ENCODE data around the gene TMEM176A.

DNA sequence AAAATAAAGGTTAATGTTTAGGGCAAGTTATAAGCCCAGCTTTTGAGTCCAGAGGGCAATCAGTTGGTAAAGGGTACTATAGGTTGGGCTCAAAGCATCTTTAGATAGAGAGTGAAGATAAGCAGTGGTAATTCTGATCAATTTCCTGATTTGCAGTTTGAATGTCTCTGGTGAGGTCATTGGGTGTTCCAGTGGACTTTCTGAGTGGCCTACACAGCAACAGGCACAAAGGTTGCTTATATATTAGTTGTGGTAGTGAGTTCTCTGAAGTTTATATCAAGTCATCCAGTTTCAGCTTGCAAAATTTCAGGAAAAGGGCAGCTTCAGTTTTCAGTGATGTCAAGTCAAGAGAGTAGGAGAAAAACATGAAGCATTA lies 34.2 kb upstream of the TMEM176A start:
- TF ChIP-seq POLR2A (IDR thresholded peaks at IDR 0.05): no peak
- TF ChIP-seq, protein P1, sequence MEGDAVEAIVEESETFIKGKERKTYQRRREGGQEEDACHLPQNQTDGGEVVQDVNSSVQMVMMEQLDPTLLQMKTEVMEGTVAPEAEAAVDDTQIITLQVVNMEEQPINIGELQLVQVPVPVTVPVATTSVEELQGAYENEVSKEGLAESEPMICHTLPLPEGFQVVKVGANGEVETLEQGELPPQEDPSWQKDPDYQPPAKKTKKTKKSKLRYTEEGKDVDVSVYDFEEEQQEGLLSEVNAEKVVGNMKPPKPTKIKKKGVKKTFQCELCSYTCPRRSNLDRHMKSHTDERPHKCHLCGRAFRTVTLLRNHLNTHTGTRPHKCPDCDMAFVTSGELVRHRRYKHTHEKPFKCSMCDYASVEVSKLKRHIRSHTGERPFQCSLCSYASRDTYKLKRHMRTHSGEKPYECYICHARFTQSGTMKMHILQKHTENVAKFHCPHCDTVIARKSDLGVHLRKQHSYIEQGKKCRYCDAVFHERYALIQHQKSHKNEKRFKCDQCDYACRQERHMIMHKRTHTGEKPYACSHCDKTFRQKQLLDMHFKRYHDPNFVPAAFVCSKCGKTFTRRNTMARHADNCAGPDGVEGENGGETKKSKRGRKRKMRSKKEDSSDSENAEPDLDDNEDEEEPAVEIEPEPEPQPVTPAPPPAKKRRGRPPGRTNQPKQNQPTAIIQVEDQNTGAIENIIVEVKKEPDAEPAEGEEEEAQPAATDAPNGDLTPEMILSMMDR (IDR thresholded peaks at IDR 0.05): no peak
